ENCODE results near the gene ERN1. TPM values are rescaled to one million over a fixed set of nuclear protein-coding genes. Genes with fewer than 3 reads are reported as not detected.
"Not testable (repeated sequence)": the region's sequence is repeated elsewhere in the genome, so short reads cannot be mapped to it uniquely, and the experiment has no call there.

Gene ERN1
- polyA plus RNA-seq, 4 donors: 2.2 to 11.3 (median 6.5) TPM

- H3K4me1 ChIP-seq (ENCODE audit: control insufficient read depth in 3 of 3, insufficient read depth in 2 of 3, low read depth in 1 of 3, low read length in 2 of 3): peaks cover 1 to 18% (median 3%) of the 10 kb centered on the region in 3 donors
- no peaks in the 10 kb centered on the region for H3K9me3 ChIP-seq (ENCODE audit: control insufficient read depth in 2 of 2, insufficient read depth in 1 of 2, low read depth in 1 of 2, low read length in 1 of 2)
- FAIRE-seq (no peak), DNase-seq (no peak)
- H3K4me3 ChIP-seq (ENCODE audit: low read depth in 1 of 3, low read length in 3 of 3): no peak overlapping the region
- no peaks in the 10 kb centered on the region for H3K27me3 ChIP-seq (ENCODE audit: control insufficient read depth in 3 of 3, insufficient read depth in 3 of 3, low read length in 3 of 3)
- 73 to 80% (median 76%) methylated on average over 3 of the region's 3 CpGs for WGBS, 3 donors
- no peak overlapping the region for H3K27ac ChIP-seq (ENCODE audit: low read depth in 1 of 3, low read length in 2 of 3)
- H3K36me3 ChIP-seq (ENCODE audit: control insufficient read depth in 3 of 3, insufficient read depth in 2 of 3, low read depth in 1 of 3, low read length in 3 of 3): peaks cover 0 to 3% (median 0%) of the 10 kb centered on the region in 3 donors
These were observed 4.0 kb downstream of the ERN1 start for GRCh38 chr17:64125937-64126336.

- Histone ChIP-seq H3K27ac (ENCODE audit: low read depth in 1 of 3, low read length in 2 of 3) (no peak overlapping the region), H3K4me1 (ENCODE audit: control insufficient read depth in 3 of 3, insufficient read depth in 2 of 3, low read depth in 1 of 3, low read length in 2 of 3) (peaks cover 5 to 18% (median 14%) of the 10 kb centered on the region in 3 donors), H3K4me3 (ENCODE audit: low read depth in 1 of 3, low read length in 3 of 3) (no peak overlapping the region), H3K27me3 (ENCODE audit: control insufficient read depth in 3 of 3, insufficient read depth in 3 of 3, low read length in 3 of 3) (no peaks in the 10 kb centered on the region), H3K9me3 (ENCODE audit: control insufficient read depth in 2 of 2, insufficient read depth in 1 of 2, low read depth in 1 of 2, low read length in 1 of 2) (no peaks in the 10 kb centered on the region), H3K36me3 (ENCODE audit: control insufficient read depth in 3 of 3, insufficient read depth in 2 of 3, low read depth in 1 of 3, low read length in 3 of 3) (peaks cover 0 to 6% (median 0%) of the 10 kb centered on the region in 3 donors)
- DNase-seq (no peak), FAIRE-seq (no peak)
- 89 to 94% (median 93%) methylated on average over 3 of the region's 3 CpGs for WGBS, 3 donors
These were observed 5.3 kb downstream of the ERN1 start for GRCh38 chr17:64124609-64125008.

- Histone ChIP-seq H3K27me3 (ENCODE audit: control insufficient read depth in 3 of 3, insufficient read depth in 3 of 3, low read length in 3 of 3) (no peaks in the 10 kb centered on the region), H3K9me3 (ENCODE audit: control insufficient read depth in 2 of 2, insufficient read depth in 1 of 2, low read depth in 1 of 2, low read length in 1 of 2) (no peaks in the 10 kb centered on the region), H3K4me1 (ENCODE audit: control insufficient read depth in 3 of 3, insufficient read depth in 2 of 3, low read depth in 1 of 3, low read length in 2 of 3) (peaks cover 7 to 21% (median 20%) of the 10 kb centered on the region in 3 donors), H3K27ac (ENCODE audit: low read depth in 1 of 3, low read length in 2 of 3) (no peak overlapping the region), H3K4me3 (ENCODE audit: low read depth in 1 of 3, low read length in 3 of 3) (no peak overlapping the region), H3K36me3 (ENCODE audit: control insufficient read depth in 3 of 3, insufficient read depth in 2 of 3, low read depth in 1 of 3, low read length in 3 of 3) (peaks cover 0 to 6% (median 0%) of the 10 kb centered on the region in 3 donors)
- DNase-seq (no peak), FAIRE-seq (no peak)
- WGBS, 3 donors: 54 to 60% (median 59%) methylated on average over 4 of the region's 4 CpGs
These were observed 6.8 kb downstream of the ERN1 start for GRCh38 chr17:64123114-64123513.

GRCh38 chr17:64120972-64121786, 8.8 kb downstream of the ERN1 start:
- not testable (repeated sequence) for H3K27me3 ChIP-seq (ENCODE audit: control insufficient read depth in 3 of 3, insufficient read depth in 3 of 3, low read length in 3 of 3); FAIRE-seq; H3K36me3 ChIP-seq (ENCODE audit: control insufficient read depth in 3 of 3, insufficient read depth in 2 of 3, low read depth in 1 of 3, low read length in 3 of 3); H3K9me3 ChIP-seq (ENCODE audit: control insufficient read depth in 2 of 2, insufficient read depth in 1 of 2, low read depth in 1 of 2, low read length in 1 of 2)
- DNase-seq: peak; percentile 39 to 57
- Histone ChIP-seq H3K27ac (ENCODE audit: low read depth in 1 of 3, low read length in 2 of 3) (peak overlapping the region; percentile 52 to 81 (median 63)), H3K4me1 (ENCODE audit: control insufficient read depth in 3 of 3, insufficient read depth in 2 of 3, low read depth in 1 of 3, low read length in 2 of 3) (peaks cover 7 to 27% (median 19%) of the 10 kb centered on the region in 3 donors), H3K4me3 (ENCODE audit: low read depth in 1 of 3, low read length in 3 of 3) (peak overlapping the region in 1 of 3 donors; percentile 12)
- 66 to 74% (median 67%) methylated on average over 13 of the region's 13 CpGs for WGBS, 3 donors

GRCh38 chr17:64120159-64120810, 9.7 kb downstream of the ERN1 start:
- Histone ChIP-seq H3K27ac (ENCODE audit: low read depth in 1 of 3, low read length in 2 of 3) (peak overlapping the region; percentile 52 to 81 (median 52)), H3K9me3 (ENCODE audit: control insufficient read depth in 2 of 2, insufficient read depth in 1 of 2, low read depth in 1 of 2, low read length in 1 of 2) (no peaks in the 10 kb centered on the region), H3K36me3 (ENCODE audit: control insufficient read depth in 3 of 3, insufficient read depth in 2 of 3, low read depth in 1 of 3, low read length in 3 of 3) (peaks cover 0 to 9% (median 0%) of the 10 kb centered on the region in 3 donors), H3K27me3 (ENCODE audit: control insufficient read depth in 3 of 3, insufficient read depth in 3 of 3, low read length in 3 of 3) (no peaks in the 10 kb centered on the region), H3K4me3 (ENCODE audit: low read depth in 1 of 3, low read length in 3 of 3) (no peak overlapping the region), H3K4me1 (ENCODE audit: control insufficient read depth in 3 of 3, insufficient read depth in 2 of 3, low read depth in 1 of 3, low read length in 2 of 3) (peaks cover 9 to 36% (median 19%) of the 10 kb centered on the region in 3 donors)
- DNase-seq (peak; percentile 31 to 38), FAIRE-seq (no peak)
- WGBS, 3 donors: 43 to 63% (median 54%) methylated on average over 3 of the region's 3 CpGs

GRCh38 chr17:64117981-64118979, 11.7 kb downstream of the ERN1 start:
- Histone ChIP-seq H3K9me3 (ENCODE audit: control insufficient read depth in 2 of 2, insufficient read depth in 1 of 2, low read depth in 1 of 2, low read length in 1 of 2) (no peaks in the 10 kb centered on the region), H3K4me3 (ENCODE audit: low read depth in 1 of 3, low read length in 3 of 3) (no peak overlapping the region), H3K36me3 (ENCODE audit: control insufficient read depth in 3 of 3, insufficient read depth in 2 of 3, low read depth in 1 of 3, low read length in 3 of 3) (peaks cover 0 to 11% (median 0%) of the 10 kb centered on the region in 3 donors), H3K27ac (ENCODE audit: low read depth in 1 of 3, low read length in 2 of 3) (peak overlapping the region in 1 of 3 donors; percentile 48), H3K4me1 (ENCODE audit: control insufficient read depth in 3 of 3, insufficient read depth in 2 of 3, low read depth in 1 of 3, low read length in 2 of 3) (peaks cover 9 to 36% (median 19%) of the 10 kb centered on the region in 3 donors), H3K27me3 (ENCODE audit: control insufficient read depth in 3 of 3, insufficient read depth in 3 of 3, low read length in 3 of 3) (no peaks in the 10 kb centered on the region)
- FAIRE-seq (no peak), DNase-seq (peak; percentile 21 to 51)
- 38 to 49% (median 49%) methylated on average over 10 of the region's 10 CpGs for WGBS, 3 donors

- peaks cover 0 to 8% (median 2%) of the 10 kb centered on the region in 3 donors for H3K36me3 ChIP-seq (ENCODE audit: control insufficient read depth in 3 of 3, insufficient read depth in 2 of 3, low read depth in 1 of 3, low read length in 3 of 3)
- H3K27ac ChIP-seq (ENCODE audit: low read depth in 1 of 3, low read length in 2 of 3): peak overlapping the region in 1 of 3 donors; percentile 21
- H3K9me3 ChIP-seq (ENCODE audit: control insufficient read depth in 2 of 2, insufficient read depth in 1 of 2, low read depth in 1 of 2, low read length in 1 of 2): no peaks in the 10 kb centered on the region
- no peaks in the 10 kb centered on the region for H3K27me3 ChIP-seq (ENCODE audit: control insufficient read depth in 3 of 3, insufficient read depth in 3 of 3, low read length in 3 of 3)
- H3K4me1 ChIP-seq (ENCODE audit: control insufficient read depth in 3 of 3, insufficient read depth in 2 of 3, low read depth in 1 of 3, low read length in 2 of 3): peaks cover 8 to 33% (median 17%) of the 10 kb centered on the region in 3 donors
- no peak overlapping the region for H3K4me3 ChIP-seq (ENCODE audit: low read depth in 1 of 3, low read length in 3 of 3)
- 23 to 55% (median 36%) methylated on average over 7 of the region's 7 CpGs for WGBS, 3 donors
- FAIRE-seq (no peak), DNase-seq (peak in 1 of 2 donors; percentile 49)
These were observed 14.0 kb downstream of the ERN1 start for GRCh38 chr17:64115822-64116534.
